HG02884 (cell line): Measurements from ENCODE around the gene MX2.
"Not testable (repeated sequence)": the region's sequence is repeated elsewhere in the genome, so short reads cannot be mapped to it uniquely, and the experiment has no call there.

ENCODE experiments used
- ATAC-seq: cut with Tn5 transposase; IDR thresholded peaks from one replicate; pipeline ENCODE4 v1.9.1; 2021; ENCODE audit warnings: mild to moderate bottlenecking, moderate library complexity; ENCODE audit not compliant: unreplicated experiment

Gene MX2

DNA sequence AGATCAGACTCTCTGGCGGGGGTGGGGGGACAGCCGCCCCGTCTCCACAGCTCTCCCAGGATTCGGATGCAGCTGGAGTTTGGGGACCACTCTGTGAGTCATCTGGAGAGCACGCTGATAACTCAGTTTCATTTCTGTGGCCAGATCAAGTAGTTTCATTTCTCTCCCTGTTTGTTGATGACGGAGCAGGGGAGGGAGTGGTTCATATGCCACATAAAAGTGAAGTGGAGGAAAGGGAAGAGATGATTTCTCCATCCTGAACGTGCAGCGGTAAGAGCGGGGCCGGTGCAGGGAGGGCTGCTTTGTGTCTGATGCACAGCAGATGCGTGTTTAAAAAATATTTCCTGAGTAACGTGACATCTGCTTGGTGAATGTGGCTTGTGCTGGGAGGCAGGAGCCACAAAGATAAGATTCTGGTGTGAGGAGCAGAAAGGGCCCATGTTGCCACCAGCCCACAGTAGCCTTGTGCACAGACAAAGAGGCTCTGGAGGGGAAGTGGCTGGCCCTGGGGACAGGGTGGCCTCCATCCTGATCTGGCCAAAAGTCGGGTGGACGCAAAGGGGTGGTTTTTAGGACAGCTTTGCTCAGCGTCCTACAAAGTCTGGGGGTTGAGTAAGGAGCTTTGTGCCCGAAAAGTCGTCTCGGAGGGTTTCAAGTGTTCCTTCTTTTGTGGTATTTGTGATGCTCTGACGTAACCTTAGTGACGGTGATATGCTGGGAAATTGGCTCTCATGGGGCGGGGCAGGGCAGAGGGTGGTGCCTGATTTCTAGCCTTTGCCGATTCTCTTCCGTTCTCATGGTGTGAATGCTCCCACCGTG, at the start of gene MX2:
Gene MX2 (plus strand): TSS at position 242 of the 819 bp plus-strand sequence. CDS start 14,880 bp downstream, outside the sequence.
- peak; percentile 73 for ATAC-seq

DNA sequence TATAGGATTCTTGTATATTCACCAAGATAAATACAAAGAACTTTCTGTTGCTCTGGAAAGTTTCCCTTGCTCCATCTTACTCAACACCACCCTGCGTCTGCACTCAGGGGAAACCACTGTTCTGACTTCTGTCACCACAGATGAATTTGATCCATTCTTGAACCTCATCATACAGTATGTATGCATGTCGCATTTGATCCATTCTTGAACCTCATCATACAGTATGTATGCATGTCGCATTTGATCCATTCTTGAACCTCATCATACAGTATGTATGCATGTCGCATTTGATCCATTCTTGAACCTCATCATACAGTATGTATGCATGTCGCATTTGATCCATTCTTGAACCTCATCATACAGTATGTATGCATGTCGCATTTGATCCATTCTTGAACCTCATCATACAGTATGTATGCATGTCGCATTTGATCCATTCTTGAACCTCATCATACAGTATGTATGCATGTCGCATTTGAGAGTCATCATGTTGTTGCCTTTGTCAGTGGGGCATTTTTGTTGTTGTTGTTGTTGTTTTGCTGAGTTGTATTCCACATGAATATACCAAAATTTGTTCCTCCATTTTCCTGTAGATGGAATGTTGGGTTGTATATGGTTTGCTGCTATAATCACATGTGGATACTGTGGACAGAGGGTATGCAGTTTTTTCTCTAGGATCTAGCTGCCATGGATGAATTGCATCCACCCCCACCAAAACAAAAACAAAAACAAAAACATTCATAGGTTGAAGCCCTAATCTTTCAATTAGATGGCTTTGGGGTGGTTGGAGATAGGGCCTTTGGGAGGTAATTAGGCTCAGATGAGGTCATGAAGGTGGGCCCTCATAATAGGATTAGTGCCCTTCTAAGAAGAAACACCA, 48.3 kb upstream of the MX2 start:
- not testable (repeated sequence) for ATAC-seq

DNA sequence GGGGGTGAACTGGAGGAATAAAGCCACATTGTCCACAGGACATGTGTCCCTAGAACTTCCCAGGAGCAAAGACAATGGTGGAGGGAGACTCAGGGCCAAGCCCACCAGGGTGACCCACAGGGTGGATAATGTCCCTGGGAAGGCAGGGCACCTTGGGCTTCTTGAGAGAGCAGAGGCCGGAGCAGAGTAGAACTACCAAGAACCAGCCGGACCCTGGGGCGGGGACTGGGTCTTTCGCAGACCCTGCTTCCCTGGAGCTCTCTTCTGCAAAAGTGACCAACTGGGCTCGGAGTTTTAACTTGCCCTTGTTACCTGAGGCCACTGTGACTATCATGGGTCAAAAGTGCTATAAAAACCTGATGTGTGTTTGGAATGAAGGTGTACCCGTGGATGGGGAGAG, 46.1 kb upstream of the MX2 start:
- no peak for ATAC-seq

GRCh38 chr21:41316200-41317062, 45.4 kb upstream of the MX2 start, which contains the start of gene FAM3B:
FAM3B (plus strand) TSS chr21:41316801; CDS start chr21:41316880, 79 bp downstream.
- ATAC-seq, result no peak

GRCh38 chr21:41317063-41317392, 44.8 kb upstream of the MX2 start:
- no peak for ATAC-seq

DNA sequence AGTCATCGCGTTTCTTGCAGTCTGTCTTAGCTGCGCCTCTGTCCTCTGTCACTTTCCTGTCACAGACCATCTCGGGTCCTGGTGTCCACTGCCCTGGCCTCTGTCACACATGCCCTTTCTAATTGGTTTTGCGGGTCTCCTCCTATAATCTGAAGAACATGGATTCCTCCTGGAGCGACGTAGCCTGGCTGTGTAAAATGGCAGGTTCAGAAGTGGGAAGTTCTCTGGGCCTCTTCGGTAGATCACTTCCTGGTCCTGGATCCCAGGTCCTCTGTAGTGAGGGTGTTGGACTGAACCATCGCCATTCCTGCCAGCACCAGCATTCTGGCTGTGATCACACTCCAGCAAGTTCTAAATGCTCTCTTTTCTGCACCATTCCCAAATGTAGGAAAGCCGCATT, 44.4 kb upstream of the MX2 start:
- no peak for ATAC-seq

GRCh38 chr21:41318218-41318617, 43.6 kb upstream of the MX2 start:
- no peak for ATAC-seq

DNA sequence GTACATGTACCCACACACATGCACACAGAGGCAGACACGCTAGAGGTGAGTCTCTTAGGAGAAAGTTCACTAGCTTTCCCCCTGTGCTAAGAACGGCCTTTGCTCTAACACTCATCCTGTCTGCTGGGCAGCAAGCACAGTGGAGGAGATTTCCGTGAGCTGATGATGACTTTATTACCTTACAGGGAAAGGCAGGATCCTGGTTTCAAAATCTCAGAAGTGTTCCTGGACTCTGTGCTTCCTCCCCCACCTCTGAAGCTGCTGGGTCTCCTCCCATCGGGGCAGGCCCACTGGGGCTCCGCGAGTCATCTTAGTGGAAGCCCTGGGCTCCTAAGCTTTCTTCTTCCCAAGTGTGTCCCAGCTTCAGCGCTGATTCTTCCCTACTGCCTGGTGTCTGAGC, 42.6 kb upstream of the MX2 start:
- no peak for ATAC-seq

- no peak for ATAC-seq
Measured at GRCh38 chr21:41321211-41321907, 40.5 kb upstream of the MX2 start.

DNA sequence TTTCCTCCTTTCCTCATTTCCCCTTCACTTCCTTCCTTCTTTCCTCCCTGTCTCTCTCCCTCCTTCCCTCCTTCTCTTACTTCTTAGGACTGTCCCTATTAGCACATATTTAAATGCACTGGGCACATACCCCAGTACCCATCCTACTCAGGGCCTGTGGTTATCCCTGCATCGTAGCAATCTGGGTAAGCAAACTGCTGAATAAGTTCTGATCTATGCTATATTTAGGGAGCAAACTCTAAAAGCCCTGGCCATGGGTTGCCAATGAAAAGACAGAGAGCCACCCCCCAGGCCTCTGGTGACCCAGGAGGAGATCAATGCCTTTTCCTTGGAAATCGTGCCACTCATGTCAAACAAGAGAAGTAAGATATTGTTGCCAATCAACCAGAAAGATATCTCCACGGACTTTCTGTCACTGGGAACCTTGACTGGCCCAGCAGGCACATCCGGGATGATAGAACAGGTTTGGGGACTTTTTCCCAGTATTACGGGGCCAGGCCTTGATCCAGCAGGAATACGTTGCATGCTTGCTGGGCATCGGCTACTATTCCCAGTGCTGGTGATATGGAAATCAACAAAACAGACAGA, 39.8 kb upstream of the MX2 start:
- ATAC-seq, result no peak

GRCh38 chr21:41322496-41323382, 39.1 kb upstream of the MX2 start:
- no peak for ATAC-seq

DNA sequence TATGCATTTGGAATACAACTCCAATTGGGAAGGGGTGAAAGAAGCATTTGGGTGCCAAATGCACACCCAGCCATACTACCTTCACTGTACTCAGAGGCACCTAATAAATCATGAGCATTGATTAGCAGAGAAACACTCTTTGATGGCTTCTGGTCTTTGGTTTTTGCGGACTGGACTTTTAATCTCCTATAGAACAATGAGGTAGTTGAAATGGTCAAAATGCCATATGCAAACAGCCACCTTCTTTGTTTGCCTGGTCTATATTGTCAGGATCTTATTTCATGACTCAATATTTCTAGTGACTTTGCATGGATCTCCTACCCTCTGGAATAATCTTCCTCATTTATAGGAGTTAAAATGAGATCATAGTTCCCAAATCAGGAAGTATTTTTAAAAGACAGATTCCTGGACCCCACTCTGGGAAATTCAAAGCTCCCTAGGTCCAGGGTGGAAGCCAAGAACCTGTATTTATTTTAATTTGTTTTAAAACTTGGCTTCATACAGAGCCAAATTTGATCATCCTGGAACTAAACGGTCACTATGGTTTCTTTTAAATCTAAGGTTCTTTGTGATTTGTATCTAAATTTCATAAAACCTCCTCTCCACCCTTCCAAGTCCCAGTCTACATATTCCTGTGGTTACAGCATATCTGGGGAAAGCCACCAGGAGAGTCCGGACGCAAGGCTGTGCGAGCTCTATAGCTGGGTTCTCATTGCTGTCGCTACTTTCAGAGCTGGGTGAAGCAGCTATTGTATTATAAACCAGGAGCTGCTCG, 36.5 kb upstream of the MX2 start:
- ATAC-seq, result no peak

GRCh38 chr21:41326414-41327080, 35.3 kb upstream of the MX2 start:
- no peak for ATAC-seq

GRCh38 chr21:41327753-41328152, 34.1 kb upstream of the MX2 start:
- no peak for ATAC-seq

GRCh38 chr21:41328660-41329607, 32.9 kb upstream of the MX2 start:
- ATAC-seq, result no peak

DNA sequence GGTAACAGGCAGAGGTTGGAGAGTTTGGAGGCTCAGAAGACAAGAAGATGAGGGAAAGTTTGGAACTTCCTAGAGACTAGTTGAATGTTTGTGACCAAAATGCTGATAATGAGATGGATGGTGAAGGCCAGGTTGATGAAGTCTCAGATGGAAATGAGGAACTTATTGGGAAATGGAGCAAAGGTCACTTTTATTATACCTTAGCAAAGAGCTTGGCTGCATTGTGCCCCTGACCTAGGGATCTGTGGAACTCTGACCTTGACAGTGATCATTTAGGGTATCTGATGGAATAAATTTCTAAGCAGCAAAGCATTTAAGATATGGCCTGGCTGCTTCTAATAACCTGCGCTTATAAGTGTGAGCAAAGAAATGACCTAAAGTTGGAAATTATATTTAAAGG, 28.1 kb upstream of the MX2 start:
- ATAC-seq, result no peak

DNA sequence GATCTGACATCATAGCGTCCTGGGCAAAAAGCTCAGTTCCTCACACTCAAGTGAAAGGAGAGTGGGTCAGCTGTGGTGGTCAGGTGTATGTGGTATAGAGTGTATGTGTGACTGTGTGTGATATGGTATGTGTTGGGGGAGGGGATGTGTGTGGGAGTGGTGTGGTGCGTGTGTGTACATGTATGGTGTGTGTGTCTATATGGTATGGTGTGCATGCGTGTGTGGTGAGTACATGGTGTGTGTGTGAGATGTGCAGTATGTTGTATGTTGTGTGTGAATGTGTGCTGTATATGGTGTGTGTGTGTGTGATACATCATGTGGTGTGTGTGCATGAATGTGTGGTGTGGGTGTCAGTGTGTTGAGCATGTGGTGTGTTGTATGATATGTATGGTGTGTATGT, 24.3 kb upstream of the MX2 start:
- no peak for ATAC-seq
